ENCODE results near the gene SLC37A2. TPM values are rescaled to one million over a fixed set of nuclear protein-coding genes. Genes with fewer than 3 reads are reported as not detected.

SLC37A2 gene
- total RNA-seq, 4 donors from 2014 or later: 6.6 to 12.9 (median 8.9) TPM

DNA sequence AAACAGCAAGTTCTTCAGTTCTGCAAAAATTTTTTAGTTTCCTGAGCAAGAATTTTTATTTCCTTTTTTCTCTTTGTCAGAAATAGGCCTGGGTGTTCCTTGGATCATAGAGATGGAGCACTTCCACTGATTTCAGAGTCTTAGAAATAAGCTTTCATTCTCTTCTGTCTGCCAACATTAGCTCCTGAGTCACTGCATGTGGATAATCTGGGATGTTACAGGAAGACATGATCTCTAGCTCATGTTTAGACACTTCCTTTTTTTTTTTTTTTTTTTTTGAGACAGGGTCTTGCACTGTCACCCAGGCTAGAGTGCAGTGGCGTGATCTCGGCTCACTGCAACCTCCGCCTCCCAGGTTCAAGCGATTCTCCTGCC lies 61.5 kb downstream of the SLC37A2 start:
- no peaks in the 10 kb centered on the region for H3K9me3 ChIP-seq
- TF ChIP-seq POLR2AphosphoS5 (IDR thresholded peaks at IDR 0.05): no peak
- TF ChIP-seq EP300 (IDR thresholded peaks at IDR 0.05): no peak
- TF ChIP-seq POLR2A (IDR thresholded peaks at IDR 0.05; ENCODE audit: low read depth): no peak
- TF ChIP-seq, protein P1, sequence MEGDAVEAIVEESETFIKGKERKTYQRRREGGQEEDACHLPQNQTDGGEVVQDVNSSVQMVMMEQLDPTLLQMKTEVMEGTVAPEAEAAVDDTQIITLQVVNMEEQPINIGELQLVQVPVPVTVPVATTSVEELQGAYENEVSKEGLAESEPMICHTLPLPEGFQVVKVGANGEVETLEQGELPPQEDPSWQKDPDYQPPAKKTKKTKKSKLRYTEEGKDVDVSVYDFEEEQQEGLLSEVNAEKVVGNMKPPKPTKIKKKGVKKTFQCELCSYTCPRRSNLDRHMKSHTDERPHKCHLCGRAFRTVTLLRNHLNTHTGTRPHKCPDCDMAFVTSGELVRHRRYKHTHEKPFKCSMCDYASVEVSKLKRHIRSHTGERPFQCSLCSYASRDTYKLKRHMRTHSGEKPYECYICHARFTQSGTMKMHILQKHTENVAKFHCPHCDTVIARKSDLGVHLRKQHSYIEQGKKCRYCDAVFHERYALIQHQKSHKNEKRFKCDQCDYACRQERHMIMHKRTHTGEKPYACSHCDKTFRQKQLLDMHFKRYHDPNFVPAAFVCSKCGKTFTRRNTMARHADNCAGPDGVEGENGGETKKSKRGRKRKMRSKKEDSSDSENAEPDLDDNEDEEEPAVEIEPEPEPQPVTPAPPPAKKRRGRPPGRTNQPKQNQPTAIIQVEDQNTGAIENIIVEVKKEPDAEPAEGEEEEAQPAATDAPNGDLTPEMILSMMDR (IDR thresholded peaks at IDR 0.05): no peak
- 75% methylated on average over 4 of the region's 4 CpGs for WGBS
- intact Hi-C loops (cut with DNase I): no loop called here
- peaks cover 0 to 25% (median 0%) of the 10 kb centered on the region in 4 donors for H3K27me3 ChIP-seq
- peaks cover 0 to 6% (median 1%) of the 10 kb centered on the region in 4 donors for H3K4me1 ChIP-seq
- H3K27ac ChIP-seq (replicated peaks in 1 of 4): no peak overlapping the region
- no peak overlapping the region for H3K4me3 ChIP-seq
- DNase-seq (ENCODE audit: extremely low spot score): no peak
- H3K36me3 ChIP-seq: no peaks in the 10 kb centered on the region

DNA sequence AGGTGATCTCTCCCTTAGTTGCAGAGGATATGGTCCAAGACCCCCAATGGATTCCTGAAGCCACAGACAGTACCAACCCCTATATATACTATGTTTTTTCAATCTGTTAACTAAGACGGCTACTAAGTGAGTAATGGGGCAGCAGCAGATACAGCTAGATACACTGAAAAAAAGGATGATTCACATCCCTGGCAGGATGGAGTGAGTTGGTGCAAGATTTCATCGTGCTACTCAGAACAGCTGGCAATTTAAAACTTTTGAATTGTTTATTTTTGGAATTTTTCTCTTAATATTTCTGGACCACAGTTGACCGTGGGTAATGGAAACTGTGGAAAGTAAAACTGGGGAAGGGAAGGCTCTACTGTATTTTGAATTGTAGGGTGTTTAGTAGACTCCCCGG lies 65.3 kb downstream of the SLC37A2 start:
- H3K4me1 ChIP-seq: peaks cover 0 to 6% (median 1%) of the 10 kb centered on the region in 4 donors
- WGBS: 57% methylated on average over 4 of the region's 4 CpGs
- no peak overlapping the region for H3K27ac ChIP-seq (replicated peaks in 1 of 4)
- DNase-seq (ENCODE audit: extremely low spot score): no peak
- intact Hi-C loops (cut with DNase I): no loop called here
- H3K9me3 ChIP-seq: no peaks in the 10 kb centered on the region
- peaks cover 0 to 29% (median 0%) of the 10 kb centered on the region in 4 donors for H3K27me3 ChIP-seq
- no peak for TF ChIP-seq POLR2AphosphoS5 (IDR thresholded peaks at IDR 0.05)
- no peak for TF ChIP-seq POLR2A (IDR thresholded peaks at IDR 0.05; ENCODE audit: low read depth)
- no peak for TF ChIP-seq EP300 (IDR thresholded peaks at IDR 0.05)
- TF ChIP-seq, protein P1 (IDR thresholded peaks at IDR 0.05): no peak
- H3K36me3 ChIP-seq: no peaks in the 10 kb centered on the region
- no peak overlapping the region for H3K4me3 ChIP-seq

DNA sequence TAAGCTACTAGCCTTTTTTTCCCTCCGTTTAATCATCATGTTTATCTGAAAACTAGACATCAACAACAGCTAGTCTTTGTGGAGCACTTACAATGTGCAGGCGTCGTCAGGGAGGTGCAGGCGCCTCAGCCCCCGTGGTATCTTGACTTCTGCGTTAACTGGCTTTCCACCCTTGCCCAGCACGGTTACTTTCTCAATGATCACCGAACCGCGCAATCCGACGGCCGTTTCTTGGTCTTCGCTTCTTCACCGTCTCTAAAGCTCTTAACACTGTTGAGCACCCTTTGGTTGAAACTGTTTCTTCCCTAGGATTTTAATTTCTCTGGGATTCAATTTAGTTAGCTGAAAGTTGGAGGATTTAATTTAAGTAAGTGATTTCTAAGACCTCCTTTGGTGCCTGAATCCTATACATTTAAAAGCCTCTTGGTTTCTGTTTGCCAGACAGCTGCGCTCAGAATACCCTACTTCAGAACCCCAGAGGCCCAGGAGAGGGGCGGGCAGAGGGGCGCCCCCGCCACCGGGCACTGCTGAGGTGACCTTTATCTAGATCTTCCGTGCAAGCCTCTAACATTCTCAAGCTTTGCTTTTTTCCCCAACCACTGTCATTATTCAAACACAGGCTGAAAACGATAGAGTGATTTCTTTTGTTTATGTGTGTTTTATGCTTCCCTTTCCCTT lies 66.3 kb downstream of the SLC37A2 start:
- H3K9me3 ChIP-seq: no peaks in the 10 kb centered on the region
- no peak overlapping the region for H3K4me3 ChIP-seq
- TF ChIP-seq, protein P1 (IDR thresholded peaks at IDR 0.05): no peak
- WGBS: 84% methylated on average over 22 of the region's 22 CpGs
- H3K4me1 ChIP-seq: no peaks in the 10 kb centered on the region
- intact Hi-C loops (cut with DNase I): no loop called here
- H3K27ac ChIP-seq (replicated peaks in 1 of 4): no peak overlapping the region
- no peaks in the 10 kb centered on the region for H3K36me3 ChIP-seq
- H3K27me3 ChIP-seq: peaks cover 0 to 29% (median 0%) of the 10 kb centered on the region in 4 donors
- peak; percentile 31 for DNase-seq (ENCODE audit: extremely low spot score)

DNA sequence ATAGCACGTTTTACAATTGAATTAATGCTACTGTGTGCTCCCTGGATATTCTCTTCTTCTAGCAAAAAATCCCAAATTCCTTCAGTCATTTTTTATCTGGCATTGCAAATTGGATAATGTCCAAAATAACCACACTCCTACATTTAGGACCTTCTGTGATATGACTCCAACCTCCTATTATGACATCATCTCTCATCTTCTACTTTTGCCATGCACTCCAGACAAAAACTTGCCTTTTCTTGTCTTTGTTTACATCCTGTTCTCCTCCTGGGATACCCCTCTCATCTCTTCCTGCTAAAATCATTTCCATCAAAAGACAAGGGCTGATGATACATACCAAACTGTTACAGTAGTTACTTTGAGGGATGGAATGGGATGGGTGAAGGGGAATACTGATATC lies 69.0 kb downstream of the SLC37A2 start:
- peaks cover 0 to 21% (median 0%) of the 10 kb centered on the region in 4 donors for H3K27me3 ChIP-seq
- WGBS: 71% methylated on average over 1 of the region's 1 CpG
- DNase-seq (ENCODE audit: extremely low spot score): no peak
- no peaks in the 10 kb centered on the region for H3K9me3 ChIP-seq
- no peak overlapping the region for H3K27ac ChIP-seq (replicated peaks in 1 of 4)
- no peak overlapping the region for H3K4me3 ChIP-seq
- TF ChIP-seq POLR2AphosphoS5 (IDR thresholded peaks at IDR 0.05) (no peak), EP300 (IDR thresholded peaks at IDR 0.05) (no peak), POLR2A (IDR thresholded peaks at IDR 0.05; ENCODE audit: low read depth) (no peak)
- TF ChIP-seq, protein P1 (IDR thresholded peaks at IDR 0.05): no peak
- no peaks in the 10 kb centered on the region for H3K4me1 ChIP-seq
- no peaks in the 10 kb centered on the region for H3K36me3 ChIP-seq
- intact Hi-C loops (cut with DNase I): no loop called here

DNA sequence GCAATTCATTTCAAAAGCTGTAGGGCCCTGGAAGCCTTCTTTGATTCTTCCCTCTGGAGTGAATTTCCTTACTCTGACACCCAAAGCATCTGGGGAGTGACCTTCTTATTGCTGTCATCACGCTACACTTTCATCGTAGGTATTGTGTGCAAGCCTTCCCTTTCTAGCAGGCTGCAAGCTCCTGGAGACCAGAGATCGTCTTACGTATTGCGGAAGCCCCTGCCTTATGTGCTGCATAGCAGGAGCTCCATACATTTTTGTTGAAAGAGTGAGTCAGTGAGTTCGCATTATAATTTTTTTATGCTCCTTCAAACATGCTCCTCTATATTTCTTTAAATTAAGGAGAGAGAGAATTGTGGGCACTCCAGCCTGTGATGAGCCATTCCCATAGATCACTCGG lies 69.5 kb downstream of the SLC37A2 start:
- 85% methylated on average over 7 of the region's 7 CpGs for WGBS
- Histone ChIP-seq H3K36me3 (no peaks in the 10 kb centered on the region), H3K9me3 (no peaks in the 10 kb centered on the region), H3K27me3 (peaks cover 0 to 17% (median 0%) of the 10 kb centered on the region in 4 donors), H3K27ac (replicated peaks in 1 of 4) (no peak overlapping the region), H3K4me1 (no peaks in the 10 kb centered on the region), H3K4me3 (no peak overlapping the region)
- intact Hi-C loops (cut with DNase I): no loop called here
- TF ChIP-seq EP300 (IDR thresholded peaks at IDR 0.05) (no peak), POLR2AphosphoS5 (IDR thresholded peaks at IDR 0.05) (no peak), POLR2A (IDR thresholded peaks at IDR 0.05; ENCODE audit: low read depth) (no peak)
- TF ChIP-seq, protein P1 (IDR thresholded peaks at IDR 0.05): no peak
- DNase-seq (ENCODE audit: extremely low spot score): no peak
